Measurements from ENCODE around the gene TLX2. TPM values are rescaled to one million over a fixed set of nuclear protein-coding genes. Genes with fewer than 3 reads are reported as not detected.
A peak's percentile ranks its signal among the peaks of the same experiment; 100 is the strongest.

Gene TLX2
- total and polyA plus RNA-seq, 2 of the 13 experiments (the other 11 are each of a cell fraction or from before 2014, with no cell fraction given) = 0.05 to 0.20 TPM

- TF ChIP-seq THAP11 (CRISPR knock-in tag; IDR thresholded peaks at IDR 0.05) (peak; percentile 25; the same call in 1 of the 2 replicates), RXRA (CRISPR knock-in tag; IDR thresholded peaks at IDR 0.05) (peak; percentile 54; the same call in 1 of the 2 replicates), MXD1 (CRISPR knock-in tag; IDR thresholded peaks at IDR 0.05) (peak; percentile 34; the same call in 1 of the 2 replicates), HOXA9 (CRISPR knock-in tag; IDR thresholded peaks at IDR 0.05; ENCODE audit: borderline replicate concordance) (no peak), ZNF275 (CRISPR knock-in tag; IDR thresholded peaks at IDR 0.05; ENCODE audit: borderline replicate concordance) (peak; percentile 60; the same call in 1 of the 2 replicates), HDAC2 (CRISPR knock-in tag; IDR thresholded peaks at IDR 0.05) (0 out of 2 replicates have a peak, but pooled peaks have one; percentile 37), SOX5 (CRISPR knock-in tag; IDR thresholded peaks at IDR 0.05; ENCODE audit: borderline replicate concordance) (peak; percentile 24; the same call in 1 of the 2 replicates), SP1 (IDR thresholded peaks at IDR 0.05) (no peak), SP1 (CRISPR knock-in tag; IDR thresholded peaks at IDR 0.05) (no peak), UBTF (CRISPR knock-in tag; IDR thresholded peaks at IDR 0.05) (no peak), CHD4 (IDR thresholded peaks at IDR 0.05; ENCODE audit: borderline replicate concordance, low read length) (peak; percentile 87), ERF (CRISPR knock-in tag; IDR thresholded peaks at IDR 0.05) (no peak), SP2 (CRISPR knock-in tag; IDR thresholded peaks at IDR 0.05) (no peak), PRDM15 (CRISPR knock-in tag; IDR thresholded peaks at IDR 0.05) (no peak), ZNF143 (CRISPR knock-in tag; IDR thresholded peaks at IDR 0.05) (no peak), ZNF747 (CRISPR knock-in tag; IDR thresholded peaks at IDR 0.05; ENCODE audit: borderline replicate concordance) (peak; percentile 41; the same call in 1 of the 2 replicates), DDIT3 (CRISPR knock-in tag; IDR thresholded peaks at IDR 0.05) (no peak), ZSCAN30 (CRISPR knock-in tag; IDR thresholded peaks at IDR 0.05) (peak; percentile 4; the same call in 1 of the 2 replicates), FOXP4 (CRISPR knock-in tag; IDR thresholded peaks at IDR 0.05) (peak; percentile 31; the same call in 1 of the 2 replicates), ZNF746 (CRISPR knock-in tag; IDR thresholded peaks at IDR 0.05) (no peak)
Observed at GRCh38 chr2:74496997-74497776, 17.1 kb upstream of the TLX2 start (continued).

Data from HepG2 (cell line).